OCI-LY1 (cell line): ENCODE data around the gene ZNF785.

Source experiments
- EZH2 ChIP-seq: fragments of 200-600 bp; sonication (generic), shearing (Covaris generic); IDR thresholded peaks from 2 replicates; pipeline ENCODE4 v1.8.0; 2017; ENCODE audit warnings: borderline replicate concordance, mixed run types, mild to moderate bottlenecking, antibody characterized with exemption, low read length, moderate library complexity, mixed read lengths
- TF ChIP-seq, protein P1 (sequence below): fragments of 200-600 bp; sonication (generic), shearing (Covaris generic); IDR thresholded peaks from 2 replicates; pipeline ENCODE4 v1.5.1; 2017; ENCODE audit warnings: mild to moderate bottlenecking, antibody characterized with exemption, low read length, moderate library complexity, mixed read lengths

DNA sequence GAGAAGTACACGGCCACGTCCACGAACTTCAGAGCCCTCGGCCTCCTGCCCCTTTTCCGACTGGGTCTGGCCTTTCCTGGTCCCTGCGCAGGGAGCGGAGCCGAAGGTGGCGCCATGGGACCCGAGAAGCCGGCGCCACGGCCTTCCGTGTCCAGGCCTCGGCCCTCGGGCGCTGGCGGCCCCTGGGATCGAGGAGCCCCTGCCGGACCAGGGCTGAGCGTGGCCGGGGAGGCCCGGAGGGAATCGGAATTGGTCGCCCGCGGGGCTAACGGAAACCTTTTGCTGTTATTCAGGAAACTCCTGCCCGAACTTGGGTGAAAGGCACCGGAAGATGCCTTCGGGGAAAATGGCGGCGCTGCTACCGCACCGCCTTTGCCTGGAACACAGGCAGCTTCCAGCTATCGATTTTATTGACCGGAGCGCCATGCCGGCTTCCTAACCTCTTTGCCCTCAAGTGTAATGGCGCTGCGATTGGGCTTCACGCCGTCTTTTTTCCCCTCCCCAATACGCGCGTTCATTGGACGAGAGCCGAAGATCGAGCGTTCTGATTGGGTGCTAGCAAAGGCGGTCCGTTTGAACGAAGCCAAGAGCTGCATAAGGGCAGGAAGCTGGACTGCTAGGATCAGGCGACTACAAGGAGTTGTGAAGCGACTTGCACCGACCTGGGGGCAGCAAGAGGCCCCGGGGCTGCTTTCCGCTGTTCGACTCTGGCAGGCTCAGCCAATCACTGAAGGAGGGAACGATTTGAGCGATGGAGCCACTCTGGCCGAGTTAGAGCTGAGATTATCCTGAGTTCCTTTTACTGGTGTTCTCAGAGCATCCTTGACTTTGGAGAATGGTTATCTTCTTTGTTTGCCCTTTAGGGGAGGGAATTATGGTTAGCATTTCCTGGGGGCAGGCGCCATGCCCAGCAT lies 24.7 kb upstream of the ZNF785 start, which contains the start of gene ZNF689:
- TF ChIP-seq, protein P1, sequence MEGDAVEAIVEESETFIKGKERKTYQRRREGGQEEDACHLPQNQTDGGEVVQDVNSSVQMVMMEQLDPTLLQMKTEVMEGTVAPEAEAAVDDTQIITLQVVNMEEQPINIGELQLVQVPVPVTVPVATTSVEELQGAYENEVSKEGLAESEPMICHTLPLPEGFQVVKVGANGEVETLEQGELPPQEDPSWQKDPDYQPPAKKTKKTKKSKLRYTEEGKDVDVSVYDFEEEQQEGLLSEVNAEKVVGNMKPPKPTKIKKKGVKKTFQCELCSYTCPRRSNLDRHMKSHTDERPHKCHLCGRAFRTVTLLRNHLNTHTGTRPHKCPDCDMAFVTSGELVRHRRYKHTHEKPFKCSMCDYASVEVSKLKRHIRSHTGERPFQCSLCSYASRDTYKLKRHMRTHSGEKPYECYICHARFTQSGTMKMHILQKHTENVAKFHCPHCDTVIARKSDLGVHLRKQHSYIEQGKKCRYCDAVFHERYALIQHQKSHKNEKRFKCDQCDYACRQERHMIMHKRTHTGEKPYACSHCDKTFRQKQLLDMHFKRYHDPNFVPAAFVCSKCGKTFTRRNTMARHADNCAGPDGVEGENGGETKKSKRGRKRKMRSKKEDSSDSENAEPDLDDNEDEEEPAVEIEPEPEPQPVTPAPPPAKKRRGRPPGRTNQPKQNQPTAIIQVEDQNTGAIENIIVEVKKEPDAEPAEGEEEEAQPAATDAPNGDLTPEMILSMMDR: no peak; the same call in 1 of the 2 replicates
- no peak for TF ChIP-seq EZH2
